Mucosa of rectum (tissue), 2 donors: Measurements from ENCODE around the gene NSMCE1.

Source experiments
- H3K27ac ChIP-seq, 2 donors: one replicate each; pipeline ENCODE4 v1.7.0; 2013; ENCODE audit warnings: inconsistent platforms in 2 of 2, low read depth in 2 of 2, low read length in 2 of 2
- H3K27me3 ChIP-seq, 2 donors: one replicate each; pipeline ENCODE4 v1.7.0; 2013; ENCODE audit warnings: low read length in 2 of 2; ENCODE audit not compliant: control insufficient read depth in 2 of 2, insufficient read depth in 2 of 2
- H3K36me3 ChIP-seq, 2 donors: one replicate each; pipeline ENCODE4 v1.7.0; 2013; ENCODE audit warnings: low read length in 2 of 2; ENCODE audit not compliant: control insufficient read depth in 2 of 2, insufficient read depth in 2 of 2
- H3K4me1 ChIP-seq, 2 donors: one replicate each; pipeline ENCODE4 v1.7.0; 2013; ENCODE audit warnings: low read length in 2 of 2, mild to moderate bottlenecking in 1 of 2; ENCODE audit not compliant: control insufficient read depth in 2 of 2, insufficient read depth in 2 of 2
- H3K4me3 ChIP-seq, 2 donors: one replicate each; pipeline ENCODE4 v1.7.0; 2013; ENCODE audit warnings: low read length in 2 of 2
- H3K9ac ChIP-seq, 2 donors: one replicate each; pipeline ENCODE4 v1.7.0; 2013; ENCODE audit warnings: low read length in 2 of 2, low read depth in 1 of 2, mild to moderate bottlenecking in 1 of 2
- H3K9me3 ChIP-seq, 2 donors: one replicate each; pipeline ENCODE4 v1.7.0; 2013; ENCODE audit warnings: low read length in 2 of 2; ENCODE audit not compliant: control insufficient read depth in 2 of 2
- donor health status: healthy.
- donor health status: Normal muscosa, but diverticular disease.

NSMCE1 gene

DNA sequence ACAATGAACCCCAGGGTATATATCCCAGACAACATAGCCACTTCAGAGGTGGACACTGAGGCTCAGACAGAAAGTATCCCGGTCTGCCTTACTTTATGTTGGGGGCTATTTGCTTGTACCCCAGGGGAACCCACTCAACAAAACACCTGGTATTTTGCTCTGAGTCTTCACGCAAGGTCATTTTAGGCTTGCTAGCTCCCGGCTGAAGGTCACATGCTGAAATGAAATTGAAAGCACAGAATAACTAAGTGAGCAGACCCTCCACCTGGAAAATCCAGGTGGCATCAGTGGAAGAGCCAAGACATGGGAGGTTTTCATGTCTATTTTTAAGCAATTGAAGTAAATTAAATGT lies 69.4 kb downstream of the NSMCE1 start:
- Histone ChIP-seq H3K4me1 (peaks cover 12 to 16% of the 10 kb centered on the region in 2 donors), H3K4me3 (no peak overlapping the region), H3K9me3 (no peaks in the 10 kb centered on the region), H3K27me3 (no peaks in the 10 kb centered on the region), H3K27ac (no peak overlapping the region), H3K36me3 (no peaks in the 10 kb centered on the region), H3K9ac (no peak overlapping the region)

DNA sequence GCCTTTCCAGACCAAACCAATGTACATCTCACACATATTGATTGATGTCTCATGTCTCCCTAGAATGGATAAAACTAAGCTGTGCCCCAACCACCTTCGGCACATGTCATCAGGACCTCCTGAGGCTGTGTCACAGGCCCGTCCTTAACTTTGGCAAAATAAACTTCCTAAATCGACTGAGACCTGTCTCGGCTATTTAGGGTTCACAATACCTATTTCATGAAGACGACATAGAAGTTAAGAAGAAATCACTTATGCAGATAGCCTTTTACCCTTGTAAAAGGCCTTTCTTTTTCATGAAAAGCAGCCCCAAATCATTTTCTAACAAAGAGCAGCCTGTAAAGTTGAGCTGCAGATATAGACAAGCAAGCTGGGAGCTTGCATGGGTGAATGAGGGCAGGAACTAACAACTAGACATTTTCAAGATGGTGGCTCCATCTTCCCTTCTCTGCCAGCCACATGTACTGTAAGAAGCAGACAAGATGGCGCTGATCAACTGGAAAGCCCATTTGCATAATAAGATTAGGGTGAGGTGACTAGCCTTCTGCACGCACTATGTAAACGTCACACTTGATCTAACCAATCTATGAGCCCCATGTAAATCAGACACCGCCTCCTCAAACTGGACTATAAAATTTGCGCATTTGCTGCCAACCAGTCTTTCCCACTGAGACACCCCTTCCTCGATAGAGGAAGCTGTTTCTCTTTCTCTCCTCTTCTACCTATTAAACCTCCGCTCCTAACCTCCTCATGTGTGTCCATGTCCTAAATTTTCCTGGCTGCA lies 69.9 kb downstream of the NSMCE1 start:
- Histone ChIP-seq H3K27ac (no peak overlapping the region), H3K4me3 (no peak overlapping the region), H3K9me3 (no peaks in the 10 kb centered on the region), H3K9ac (no peak overlapping the region), H3K4me1 (peaks cover 12% of the 10 kb centered on the region in 2 donors), H3K27me3 (no peaks in the 10 kb centered on the region), H3K36me3 (no peaks in the 10 kb centered on the region)

DNA sequence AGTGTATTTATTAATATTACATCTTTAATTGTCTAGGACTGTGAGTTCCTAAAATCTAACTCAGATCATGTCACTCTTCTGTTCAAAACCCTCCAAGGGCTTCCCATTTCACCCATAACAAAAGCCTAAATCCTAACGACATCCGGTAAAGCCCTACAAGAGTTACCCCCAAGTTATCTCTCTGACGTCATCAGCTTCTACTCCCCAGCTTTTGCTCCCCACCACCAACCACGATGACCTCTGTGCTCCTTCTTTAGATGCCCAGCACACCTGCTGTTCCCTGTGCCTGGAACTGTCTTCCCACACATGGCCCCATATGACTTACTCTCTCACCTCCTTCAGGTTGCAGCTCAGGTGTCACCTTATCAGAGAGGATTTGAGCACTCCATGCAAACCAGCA lies 71.6 kb downstream of the NSMCE1 start:
- Histone ChIP-seq H3K4me3 (no peak overlapping the region), H3K9ac (no peak overlapping the region), H3K27me3 (no peaks in the 10 kb centered on the region), H3K4me1 (peaks cover 7% of the 10 kb centered on the region in 2 donors), H3K9me3 (no peaks in the 10 kb centered on the region), H3K27ac (no peak overlapping the region), H3K36me3 (no peaks in the 10 kb centered on the region)

DNA sequence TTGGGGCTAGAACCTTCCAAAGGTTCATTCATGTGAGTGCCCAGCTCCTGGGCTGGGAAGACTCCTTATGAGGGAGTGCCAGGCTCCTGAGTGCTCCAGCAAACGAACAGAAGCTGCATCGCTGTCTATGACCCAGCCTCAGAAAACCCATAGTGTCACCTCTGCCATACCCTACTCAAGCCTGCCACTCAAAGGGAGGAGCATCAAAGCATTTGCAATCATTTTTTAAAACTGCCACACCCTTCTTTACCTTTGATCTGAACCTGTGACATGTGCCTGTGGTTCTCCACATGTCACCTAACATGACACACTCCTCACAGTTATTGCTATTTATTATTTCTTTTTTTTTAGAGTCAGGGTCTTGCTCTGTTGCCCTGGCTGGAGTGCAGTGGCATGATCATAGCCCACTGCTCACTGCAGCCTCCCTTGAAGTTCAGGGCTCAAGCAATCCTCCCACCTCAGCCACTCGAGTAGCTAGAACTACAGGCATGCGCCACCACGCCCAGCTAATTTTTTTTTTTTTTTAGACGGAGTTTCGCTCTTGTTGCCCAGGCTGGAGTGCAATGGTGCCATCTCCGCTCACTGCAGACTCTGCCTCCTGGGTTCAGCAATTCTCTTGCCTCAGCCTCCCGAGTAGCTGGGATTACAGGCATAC lies 72.5 kb downstream of the NSMCE1 start:
- Histone ChIP-seq H3K36me3 (no peaks in the 10 kb centered on the region), H3K9ac (no peak overlapping the region), H3K4me1 (peaks cover 7% of the 10 kb centered on the region in 2 donors), H3K27ac (no peak overlapping the region), H3K4me3 (no peak overlapping the region), H3K27me3 (no peaks in the 10 kb centered on the region), H3K9me3 (no peaks in the 10 kb centered on the region)

DNA sequence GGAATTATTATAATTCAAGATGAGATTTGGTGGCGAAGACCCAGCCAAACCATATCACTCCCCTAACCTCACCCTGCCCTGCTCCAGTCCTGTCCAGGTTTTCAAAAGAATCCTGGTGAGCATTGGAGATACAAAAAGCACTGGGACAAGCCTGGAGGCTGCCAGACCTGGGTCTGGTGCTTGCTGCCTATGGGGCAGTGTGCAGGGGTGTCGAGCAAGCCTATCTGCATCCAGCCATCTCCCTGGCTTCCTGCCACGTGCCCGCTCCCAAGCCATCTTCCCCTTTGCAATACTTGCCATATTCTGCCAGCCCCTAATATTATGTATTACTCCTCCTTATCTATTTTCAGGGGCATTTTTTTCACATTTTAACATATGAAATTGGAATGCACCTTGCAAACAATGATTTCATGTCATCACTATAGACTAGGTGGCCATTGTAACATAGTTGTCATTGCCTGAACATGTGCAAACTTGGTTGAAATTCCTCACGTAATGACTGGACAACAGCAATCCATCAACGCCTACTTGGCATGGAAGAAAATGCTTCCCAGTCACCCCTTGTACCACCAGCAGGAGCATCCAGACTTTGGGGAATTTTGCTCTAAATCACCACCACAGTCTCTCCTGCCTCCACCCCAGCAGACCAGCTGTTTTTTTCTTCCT lies 73.4 kb downstream of the NSMCE1 start:
- peaks cover 7% of the 10 kb centered on the region in 2 donors for H3K4me1 ChIP-seq
- no peak overlapping the region for H3K4me3 ChIP-seq
- no peak overlapping the region for H3K9ac ChIP-seq
- H3K27ac ChIP-seq = no peak overlapping the region
- no peaks in the 10 kb centered on the region for H3K9me3 ChIP-seq
- H3K27me3 ChIP-seq = no peaks in the 10 kb centered on the region
- no peaks in the 10 kb centered on the region for H3K36me3 ChIP-seq

DNA sequence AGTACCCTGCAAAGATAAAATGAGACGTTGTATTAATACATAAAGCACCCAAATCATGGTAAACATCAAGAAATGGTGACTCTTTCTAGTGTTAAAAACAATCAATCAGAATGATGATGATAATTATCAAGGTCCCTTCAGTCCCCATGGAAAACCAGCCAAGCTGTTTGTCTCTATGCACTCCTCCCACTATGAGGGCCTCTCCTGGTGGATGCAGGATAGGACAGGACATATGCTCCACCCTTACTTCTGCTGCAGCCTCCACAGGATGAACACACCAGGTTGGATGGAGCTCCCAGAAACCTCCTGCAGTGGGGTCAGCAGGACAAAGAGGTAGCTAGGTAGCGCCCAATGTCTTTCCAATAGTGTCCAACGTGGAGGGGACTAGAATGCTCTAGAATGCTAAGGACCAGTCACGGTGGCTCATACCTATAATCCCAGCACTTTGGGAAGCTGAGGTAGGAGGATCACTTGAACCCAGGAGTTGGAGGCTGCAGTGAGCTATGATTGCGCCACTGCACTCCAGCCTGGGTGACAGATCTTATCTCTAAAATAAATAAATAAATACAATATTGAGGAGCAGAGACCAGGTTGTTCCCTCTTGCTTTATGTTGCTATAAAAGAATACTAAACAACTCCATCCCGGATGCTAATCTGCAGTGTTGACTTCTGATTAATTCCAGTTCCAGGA lies 75.1 kb downstream of the NSMCE1 start:
- Histone ChIP-seq H3K4me3 (no peak overlapping the region), H3K9me3 (no peaks in the 10 kb centered on the region), H3K9ac (no peak overlapping the region), H3K27me3 (no peaks in the 10 kb centered on the region), H3K4me1 (peaks cover 7% of the 10 kb centered on the region in 2 donors), H3K36me3 (no peaks in the 10 kb centered on the region), H3K27ac (no peak overlapping the region)

DNA sequence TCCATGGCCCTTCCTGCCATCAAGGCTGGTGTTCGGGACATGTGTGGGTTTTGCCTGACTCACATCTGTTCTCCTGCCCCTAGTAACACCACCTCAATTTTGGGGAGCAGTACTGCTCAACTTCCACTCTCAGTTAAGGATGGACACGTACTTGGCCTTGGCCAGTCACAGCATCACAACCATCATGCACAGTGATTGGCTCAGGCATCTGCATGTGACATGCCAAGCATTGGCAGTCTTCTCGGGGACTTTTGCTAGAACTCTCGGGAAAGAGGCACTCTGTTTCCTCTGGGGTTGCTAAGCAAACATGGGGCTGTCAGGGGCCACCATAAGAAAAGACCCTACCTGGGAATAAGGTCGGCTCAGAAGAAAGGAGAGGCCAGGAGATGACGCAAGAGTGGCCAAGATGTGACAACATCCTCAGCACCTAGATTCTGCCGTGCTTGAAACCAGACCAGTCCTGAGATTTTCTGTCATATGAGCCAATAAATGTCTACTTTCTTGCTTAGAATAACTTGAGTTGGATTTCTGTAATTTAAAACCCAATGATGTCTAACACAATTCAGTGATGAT lies 77.1 kb downstream of the NSMCE1 start:
- no peaks in the 10 kb centered on the region for H3K9me3 ChIP-seq
- H3K27me3 ChIP-seq = no peaks in the 10 kb centered on the region
- peaks cover 7% of the 10 kb centered on the region in 2 donors for H3K4me1 ChIP-seq
- no peaks in the 10 kb centered on the region for H3K36me3 ChIP-seq
- H3K27ac ChIP-seq = no peak overlapping the region
- no peak overlapping the region for H3K9ac ChIP-seq
- H3K4me3 ChIP-seq = no peak overlapping the region

DNA sequence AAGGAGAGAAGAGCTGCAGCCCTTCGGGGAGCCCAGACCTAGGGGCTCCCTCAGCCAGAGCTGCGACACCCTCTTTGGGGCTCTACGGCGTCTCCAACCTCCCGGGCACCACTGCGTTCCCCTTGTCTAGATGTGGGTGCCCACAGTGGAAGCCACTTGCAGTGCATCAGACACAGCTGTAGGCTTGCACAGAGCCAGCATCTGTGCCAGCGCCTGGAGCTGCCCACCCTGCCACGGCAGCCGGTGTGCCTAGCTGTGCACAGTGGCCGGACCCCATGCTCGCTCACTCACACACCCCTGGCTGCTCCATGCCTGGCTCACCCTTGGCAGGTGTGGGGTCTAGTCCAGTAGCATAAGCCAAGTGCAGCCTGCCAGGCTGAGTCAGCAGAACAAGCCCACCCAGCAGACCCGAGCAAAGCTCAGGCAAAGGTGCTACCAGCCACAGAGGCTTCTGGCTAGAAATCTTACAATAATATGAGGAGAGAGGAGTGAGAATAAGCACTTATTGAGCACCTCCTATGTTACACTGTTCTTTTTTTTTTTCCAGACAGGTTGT lies 78.2 kb downstream of the NSMCE1 start:
- Histone ChIP-seq H3K4me3 (no peak overlapping the region), H3K9me3 (no peaks in the 10 kb centered on the region), H3K4me1 (no peaks in the 10 kb centered on the region), H3K27me3 (no peaks in the 10 kb centered on the region), H3K36me3 (no peaks in the 10 kb centered on the region), H3K27ac (no peak overlapping the region), H3K9ac (no peak overlapping the region)

DNA sequence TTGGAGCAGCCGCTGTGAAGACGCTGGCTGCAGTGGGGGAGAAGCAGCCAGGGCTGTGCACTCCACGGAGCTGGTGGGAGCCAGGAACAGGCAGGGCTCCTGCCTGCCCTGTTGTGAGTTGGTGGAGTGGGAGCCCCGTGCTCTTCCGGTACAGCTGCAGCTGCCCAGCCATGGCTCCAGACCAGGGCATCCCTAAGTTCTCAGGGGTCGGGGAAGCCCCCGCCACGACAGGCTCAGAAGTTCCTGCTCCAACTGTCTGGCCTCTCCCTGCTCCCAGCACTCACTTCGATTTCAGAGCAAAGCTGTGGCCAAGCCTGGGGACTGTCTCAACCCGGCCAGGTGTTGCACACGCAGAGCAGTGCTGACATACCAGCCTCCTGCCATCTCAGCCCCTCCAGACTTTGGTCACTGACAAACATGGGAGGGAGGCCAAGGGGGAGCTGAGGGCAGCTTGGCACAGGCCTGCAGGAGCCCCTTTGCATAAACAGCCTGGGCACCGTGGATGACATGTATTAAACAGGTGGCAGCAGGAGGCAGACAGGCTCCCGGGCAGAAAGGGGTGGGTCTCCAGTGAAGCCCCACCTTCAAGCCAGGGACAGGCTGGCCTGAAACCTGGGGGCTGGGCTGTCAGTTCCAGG lies 79.1 kb downstream of the NSMCE1 start:
- Histone ChIP-seq H3K27ac (no peak overlapping the region), H3K9me3 (no peaks in the 10 kb centered on the region), H3K27me3 (no peaks in the 10 kb centered on the region), H3K36me3 (no peaks in the 10 kb centered on the region), H3K9ac (no peak overlapping the region), H3K4me3 (no peak overlapping the region), H3K4me1 (no peaks in the 10 kb centered on the region)
